ENCODE data around the gene VASN. TPM values are rescaled to one million over a fixed set of nuclear protein-coding genes. Genes with fewer than 3 reads are reported as not detected.
A peak's percentile ranks its signal among the peaks of the same experiment; 100 is the strongest.

Gene VASN
- total and polyA plus RNA-seq, 9 of the 15 experiments (the other 6 are each of a cell fraction or from before 2014, with no cell fraction given): 0.01 to 2.5 (median 0.41) TPM; not detected in 1

DNA sequence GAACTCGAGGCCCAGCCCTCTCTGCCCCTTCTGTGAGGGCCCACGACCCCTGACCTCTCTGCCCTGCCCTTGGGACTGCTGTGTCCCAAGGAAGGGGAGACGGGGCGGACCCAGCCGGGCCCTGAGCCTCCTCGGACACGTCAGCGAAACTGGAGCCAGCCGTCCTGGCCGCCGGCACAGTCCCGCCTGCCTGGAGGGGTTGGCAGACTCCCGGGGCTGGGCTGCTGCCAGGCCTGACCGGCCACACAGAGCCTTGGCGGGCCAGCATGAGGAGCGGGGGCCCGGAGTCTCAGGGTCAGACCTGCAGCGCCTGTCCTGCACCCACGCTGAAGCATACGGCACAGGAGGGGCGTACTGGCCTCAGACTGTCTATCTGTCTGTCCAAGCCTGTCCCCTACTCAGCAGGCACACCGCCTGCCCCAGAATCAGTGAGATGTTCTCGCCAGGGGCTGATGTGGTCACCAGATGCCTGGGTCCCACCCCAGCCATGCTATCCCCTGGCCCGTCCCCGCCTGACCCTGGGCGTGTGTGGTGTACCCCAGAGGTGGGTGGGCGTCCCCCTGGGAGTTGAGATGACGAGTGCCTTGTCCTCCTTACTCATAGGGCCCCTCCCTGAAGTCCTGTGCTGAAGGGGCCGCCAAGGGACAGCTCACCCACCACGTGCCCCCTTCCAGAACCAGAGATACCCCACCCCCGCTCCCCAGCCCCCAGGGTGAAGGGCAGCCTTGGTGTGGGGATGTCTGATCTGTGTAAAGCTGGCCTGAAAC, 4.7 kb downstream of the VASN start:
- peaks cover 4% of the 10 kb centered on the region; the same call in 1 of the 2 replicates for H4K20me1 ChIP-seq (replicated peaks; ENCODE audit: control insufficient read depth, insufficient read depth, low read length)
- peaks cover 12% of the 10 kb centered on the region; the same call in 1 of the 3 replicates for H3K36me3 ChIP-seq (ENCODE audit: control insufficient read depth, insufficient read depth, low read length)
- H3K9ac ChIP-seq (ENCODE audit: insufficient read depth in 1 of 2, low read depth in 2 of 2, low read length in 2 of 2): peak overlapping the region in 1 of 2 experiments; percentile 39; a peak in 1 of 4 replicates
- in situ Hi-C loops (cut with MboI) (no loop called here), intact Hi-C loops (cut with micrococcal nuclease) (no loop called here)
- peaks cover 14% of the 10 kb centered on the region for H3K79me2 ChIP-seq (ENCODE audit: control insufficient read depth, insufficient read depth, low read length)
- H3K4me3 ChIP-seq: no peak overlapping the region
- no peaks in the 10 kb centered on the region for H3K27me3 ChIP-seq (ENCODE audit: control insufficient read depth in 2 of 2, insufficient read depth in 2 of 2, low read length in 2 of 2)
- BruUV-seq (replicated peaks): no TSS peak
- POLR2A ChIA-PET: interaction anchor here (0.6 kb wide), 1 partner anchor 123 kb away, joined by 3 read pairs; no protein-coding TSS in a partner anchor
- H3K4me2 ChIP-seq (ENCODE audit: insufficient read depth, low read length): no peak overlapping the region
- H3K4me1 ChIP-seq (replicated peaks in 1 of 2; ENCODE audit: control insufficient read depth in 2 of 2, insufficient read depth in 2 of 2, low read length in 2 of 2): peaks cover 35 to 93% of the 10 kb centered on the region in 2 experiments
- TF ChIP-seq, protein P1, sequence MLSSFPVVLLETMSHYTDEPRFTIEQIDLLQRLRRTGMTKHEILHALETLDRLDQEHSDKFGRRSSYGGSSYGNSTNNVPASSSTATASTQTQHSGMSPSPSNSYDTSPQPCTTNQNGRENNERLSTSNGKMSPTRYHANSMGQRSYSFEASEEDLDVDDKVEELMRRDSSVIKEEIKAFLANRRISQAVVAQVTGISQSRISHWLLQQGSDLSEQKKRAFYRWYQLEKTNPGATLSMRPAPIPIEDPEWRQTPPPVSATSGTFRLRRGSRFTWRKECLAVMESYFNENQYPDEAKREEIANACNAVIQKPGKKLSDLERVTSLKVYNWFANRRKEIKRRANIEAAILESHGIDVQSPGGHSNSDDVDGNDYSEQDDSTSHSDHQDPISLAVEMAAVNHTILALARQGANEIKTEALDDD (IDR thresholded peaks at IDR 0.05): no peak
- TF ChIP-seq POLR2G (IDR thresholded peaks at IDR 0.05; ENCODE audit: low read depth, low read length): peak; percentile 50; the same call in 1 of the 2 replicates
- 0 out of 2 replicates have a peak, but pooled peaks have one; percentile 10 for TF ChIP-seq RBFOX2 (IDR thresholded peaks at IDR 0.05; ENCODE audit: low read depth, low read length)
- TF ChIP-seq ZNF75A (CRISPR knock-in tag; IDR thresholded peaks at IDR 0.05): no peak
- TF ChIP-seq NCOA6 (IDR thresholded peaks at IDR 0.05): no peak
- CTCF ChIA-PET (ENCODE audit: low intra/inter-chr PET ratio): no interaction called here
- no peak overlapping the region for H2AFZ ChIP-seq (ENCODE audit: low read depth, low read length)
- 92% methylated on average over 12 of the region's 31 CpGs for WGBS (ENCODE audit: insufficient coverage, low coverage, missing lambda C conversion rate)
- FAIRE-seq (no peak), DNase-seq (ENCODE audit: extremely low read depth in 1 of 4, low spot score in 3 of 4) (peak in 1 of 4 experiments; percentile 14), ATAC-seq (no peak)
- H3K9me1 ChIP-seq (ENCODE audit: control insufficient read depth, insufficient read depth, low read length): peaks cover 5% of the 10 kb centered on the region
- no peaks in the 10 kb centered on the region for H3K9me3 ChIP-seq (replicated peaks; ENCODE audit: control insufficient read depth, insufficient read depth, low read depth, low read length)
- no peak overlapping the region for H3K27ac ChIP-seq (ENCODE audit: extremely low read depth, low read depth, low read length)

Data from K562 (cell line).